Erythroblast (primary cell): ENCODE measurements around the gene DOP1A.

Source experiments
- GATA1 ChIP-seq: IDR thresholded peaks from 2 replicates; pipeline ENCODE4 v1.6.1; 2011; ENCODE audit warnings: low read depth, mild to moderate bottlenecking, control low read depth, low read length, moderate library complexity
- POLR2A ChIP-seq: IDR thresholded peaks from 2 replicates; pipeline ENCODE4 v1.6.1; 2011; ENCODE audit warnings: mild to moderate bottlenecking, low read length

GRCh38 chr6:83065511-83066192 lies 1.8 kb upstream of the DOP1A start, which contains the start of gene UBE3D:
- TF ChIP-seq POLR2A (peak; percentile 63), GATA1 (no peak)
